Left renal pelvis (tissue), 4 donors: ENCODE data around the gene LZTS3. TPM values are rescaled to one million over a fixed set of nuclear protein-coding genes. Genes with fewer than 3 reads are reported as not detected.

ENCODE experiments used
- DNase-seq, 4 donors: peaks; one replicate each; pipeline ENCODE4 v3.0.0-alpha.2; 2013; ENCODE audit warnings: low read depth in 4 of 4, low spot score in 3 of 4
- polyA plus RNA-seq, 4 donors: library from polyadenylated mRNA; unstranded; fragments of 120-200 nt; gene quantifications; one replicate each; pipeline ENCODE4 v1.2.1, GENCODE V29; 2013; ENCODE audit not compliant: insufficient read length in 4 of 4

LZTS3 gene
- polyA plus RNA-seq, 4 donors = 4.9 to 20.9 (median 13.3) TPM

DNA sequence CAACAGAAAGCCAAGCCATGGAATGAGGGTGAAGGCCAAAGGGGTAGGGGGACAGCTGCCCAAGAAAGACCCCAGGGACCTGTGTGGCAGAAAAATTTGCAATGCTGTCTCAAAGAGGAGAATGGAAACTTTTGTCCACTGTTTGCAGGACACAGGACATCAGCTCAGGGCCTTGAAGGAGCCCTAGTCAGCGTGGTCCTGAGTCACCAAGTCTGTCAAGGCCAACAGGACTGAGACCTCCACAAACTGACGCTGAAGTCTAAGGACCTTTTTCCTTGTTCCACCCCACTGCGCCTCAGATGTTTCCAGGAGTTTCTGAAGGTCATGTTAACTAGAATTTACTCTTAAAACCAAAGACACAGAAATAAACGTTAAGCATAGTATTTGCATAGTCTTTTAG, 57.0 kb downstream of the LZTS3 start:
- DNase-seq = no peak

GRCh38 chr20:3115190-3116107, 57.9 kb downstream of the LZTS3 start:
- peak in 3 of 4 donors; percentile 20 to 30 (median 24) for DNase-seq

Other genes with a start within 250 kb of the LZTS3 start
- gene GNRH2, start 129.9 kb downstream of the LZTS3 start, polyA plus RNA-seq = 1 to 10 TPM in 1 of 4 donors, under 1 TPM in 2, not detected in 1; 0.59 to 1.0 (median 0.63) TPM
- gene MRPS26, start 127.5 kb downstream of the LZTS3 start, polyA plus RNA-seq = 10 to 100 TPM; 36.8 to 72.5 (median 46.0) TPM
- gene OXT, start 101.9 kb downstream of the LZTS3 start, polyA plus RNA-seq = under 1 TPM in 2 of 4 donors, not detected in 2; 0.68 to 0.93 TPM
- gene AVP, start 88.8 kb downstream of the LZTS3 start, polyA plus RNA-seq = under 1 TPM in 1 of 4 donors, not detected in 3; 0.43 TPM
- gene FASTKD5, start 13.7 kb downstream of the LZTS3 start, polyA plus RNA-seq = 10 to 100 TPM; 13.4 to 21.4 (median 18.9) TPM
- gene UBOX5, start 13.7 kb downstream of the LZTS3 start, polyA plus RNA-seq = 10 to 100 TPM in 1 of 4 donors, 1 to 10 TPM in 3; 8.7 to 13.0 (median 9.6) TPM
- gene DDRGK1, start 31.1 kb upstream of the LZTS3 start, polyA plus RNA-seq = 10 to 100 TPM; 34.3 to 59.7 (median 48.1) TPM
- 10 to 100 TPM; 39.4 to 79.6 (median 48.7) TPM for gene ITPA, start 35.9 kb upstream of the LZTS3 start, polyA plus RNA-seq
- 1 to 10 TPM in 3 of 4 donors, under 1 TPM in 1; 0.42 to 4.2 (median 2.1) TPM for gene SLC4A11, start 65.6 kb upstream of the LZTS3 start, polyA plus RNA-seq
- gene DNAAF9, start 234.1 kb upstream of the LZTS3 start, polyA plus RNA-seq = 10 to 100 TPM; 17.7 to 31.9 (median 26.3) TPM